Colonic mucosa (tissue), 4 donors: ENCODE measurements around the gene FAM120AOS. TPM values are rescaled to one million over a fixed set of nuclear protein-coding genes. Genes with fewer than 3 reads are reported as not detected.

Experiments used
- DNase-seq: peaks from one replicate; pipeline ENCODE4 v3.0.0-alpha.2; 2020
- H3K27ac ChIP-seq: fragments of 200-600 bp; one replicate; pipeline ENCODE4 v1.8.0; 2021
- H3K27me3 ChIP-seq: fragments of 200-600 bp; one replicate; pipeline ENCODE4 v1.8.0; 2021
- H3K36me3 ChIP-seq: fragments of 200-600 bp; one replicate; pipeline ENCODE4 v1.8.0; 2021
- H3K4me1 ChIP-seq: fragments of 200-600 bp; one replicate; pipeline ENCODE4 v1.8.0; 2021; ENCODE audit warnings: mild to moderate bottlenecking
- H3K4me3 ChIP-seq: fragments of 200-600 bp; one replicate; pipeline ENCODE4 v1.8.0; 2021
- H3K9ac ChIP-seq, 2 donors: one replicate each; pipeline ENCODE4 v1.7.0; 2013; ENCODE audit warnings: control low read depth in 2 of 2, low read depth in 2 of 2, low read length in 2 of 2
- H3K9me3 ChIP-seq: fragments of 200-600 bp; one replicate; pipeline ENCODE4 v1.8.0; 2021
- intact Hi-C: fragments of 100-400 bp; cut with DNase I; formaldehyde crosslinking; loops from one replicate; pipeline ENCODE4 v1.14.1; 2022
- total RNA-seq, 2 donors: library from RNA; stranded (reverse); fragmentation: NEBNext Ultra II Directional in 1 of 2; extraction: Animal tissue kit (Norgen Biotek cat#: 25700) in 1 of 2; gene quantifications; one replicate each; pipeline ENCODE4 v1.2.1, GENCODE V29; 2021
- TF ChIP-seq, protein P1 (sequence below): fragments of 200-600 bp; IDR thresholded peaks from one replicate; pipeline ENCODE4 v1.8.0; 2022; ENCODE audit warnings: antibody characterized with exemption, mild to moderate bottlenecking
- donor health status: healthy.
- donor health status: DM: no; HTN: no; CAD: no.
- donor health status: DM: no; HTN: no; CAD: no.

The FAM120AOS gene
- total RNA-seq, 2 donors from 2014 or later, result 56.5 to 67.1 TPM

DNA sequence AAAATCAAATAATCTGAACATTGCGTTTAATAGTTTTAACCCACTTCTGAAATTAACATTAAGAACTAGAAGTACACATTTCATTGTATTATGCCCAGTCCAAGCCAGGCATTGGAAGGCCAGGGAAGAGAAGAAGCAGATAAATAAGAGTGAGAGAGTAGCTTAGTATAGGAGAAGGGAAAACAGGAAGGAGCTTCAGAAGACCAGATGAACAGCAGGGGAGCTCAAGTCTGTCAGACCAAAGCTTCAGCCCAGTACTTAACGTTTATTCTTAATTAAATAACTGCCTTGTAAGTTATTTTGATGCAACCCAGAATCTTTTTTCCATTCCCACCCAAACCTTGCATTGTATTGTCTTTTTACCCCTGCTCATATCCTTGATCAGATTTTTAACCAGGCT is 11.5 kb upstream of the FAM120AOS start:
- H3K27ac ChIP-seq, result peak overlapping the region; percentile 27
- DNase-seq, result no peak

DNA sequence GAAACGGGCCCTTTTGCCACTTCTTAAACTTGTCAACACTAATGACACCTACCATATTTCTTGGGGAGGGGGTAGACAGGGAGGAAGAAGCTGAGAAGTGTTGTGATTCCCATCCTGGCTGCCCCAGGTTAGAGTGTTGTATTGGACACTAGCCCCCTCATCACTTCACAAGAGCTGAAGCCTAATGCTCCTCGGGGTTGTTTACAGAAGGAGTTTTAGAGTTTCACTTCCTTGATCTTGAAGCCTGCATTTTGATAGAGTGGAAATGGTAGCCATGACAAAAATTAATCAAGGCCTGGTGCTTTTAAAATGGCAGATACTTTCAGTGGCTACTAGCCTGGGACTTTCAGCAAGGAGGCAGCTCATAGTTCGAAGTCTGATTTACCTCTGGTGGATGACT is 11.0 kb upstream of the FAM120AOS start:
- H3K9ac ChIP-seq, result peak overlapping the region in 1 of 2 donors; percentile 38
- no peaks in the 10 kb centered on the region for H3K36me3 ChIP-seq
- no peak overlapping the region for H3K4me3 ChIP-seq
- no peaks in the 10 kb centered on the region for H3K27me3 ChIP-seq
- intact Hi-C loops, result no loop called here
- H3K27ac ChIP-seq, result peak overlapping the region; percentile 27
- DNase-seq, result no peak
- TF ChIP-seq, protein P1, sequence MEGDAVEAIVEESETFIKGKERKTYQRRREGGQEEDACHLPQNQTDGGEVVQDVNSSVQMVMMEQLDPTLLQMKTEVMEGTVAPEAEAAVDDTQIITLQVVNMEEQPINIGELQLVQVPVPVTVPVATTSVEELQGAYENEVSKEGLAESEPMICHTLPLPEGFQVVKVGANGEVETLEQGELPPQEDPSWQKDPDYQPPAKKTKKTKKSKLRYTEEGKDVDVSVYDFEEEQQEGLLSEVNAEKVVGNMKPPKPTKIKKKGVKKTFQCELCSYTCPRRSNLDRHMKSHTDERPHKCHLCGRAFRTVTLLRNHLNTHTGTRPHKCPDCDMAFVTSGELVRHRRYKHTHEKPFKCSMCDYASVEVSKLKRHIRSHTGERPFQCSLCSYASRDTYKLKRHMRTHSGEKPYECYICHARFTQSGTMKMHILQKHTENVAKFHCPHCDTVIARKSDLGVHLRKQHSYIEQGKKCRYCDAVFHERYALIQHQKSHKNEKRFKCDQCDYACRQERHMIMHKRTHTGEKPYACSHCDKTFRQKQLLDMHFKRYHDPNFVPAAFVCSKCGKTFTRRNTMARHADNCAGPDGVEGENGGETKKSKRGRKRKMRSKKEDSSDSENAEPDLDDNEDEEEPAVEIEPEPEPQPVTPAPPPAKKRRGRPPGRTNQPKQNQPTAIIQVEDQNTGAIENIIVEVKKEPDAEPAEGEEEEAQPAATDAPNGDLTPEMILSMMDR, result no peak
- peaks cover 43% of the 10 kb centered on the region for H3K4me1 ChIP-seq
- H3K9me3 ChIP-seq, result no peaks in the 10 kb centered on the region

More for the DNA sequence above, 11.5 kb upstream of the FAM120AOS start:
- TF ChIP-seq, protein P1, result no peak
- peaks cover 38% of the 10 kb centered on the region for H3K4me1 ChIP-seq
- intact Hi-C loops, result no loop called here
- no peaks in the 10 kb centered on the region for H3K36me3 ChIP-seq
- no peaks in the 10 kb centered on the region for H3K9me3 ChIP-seq
- no peaks in the 10 kb centered on the region for H3K27me3 ChIP-seq
- H3K4me3 ChIP-seq, result no peak overlapping the region
- no peak overlapping the region for H3K9ac ChIP-seq

DNA sequence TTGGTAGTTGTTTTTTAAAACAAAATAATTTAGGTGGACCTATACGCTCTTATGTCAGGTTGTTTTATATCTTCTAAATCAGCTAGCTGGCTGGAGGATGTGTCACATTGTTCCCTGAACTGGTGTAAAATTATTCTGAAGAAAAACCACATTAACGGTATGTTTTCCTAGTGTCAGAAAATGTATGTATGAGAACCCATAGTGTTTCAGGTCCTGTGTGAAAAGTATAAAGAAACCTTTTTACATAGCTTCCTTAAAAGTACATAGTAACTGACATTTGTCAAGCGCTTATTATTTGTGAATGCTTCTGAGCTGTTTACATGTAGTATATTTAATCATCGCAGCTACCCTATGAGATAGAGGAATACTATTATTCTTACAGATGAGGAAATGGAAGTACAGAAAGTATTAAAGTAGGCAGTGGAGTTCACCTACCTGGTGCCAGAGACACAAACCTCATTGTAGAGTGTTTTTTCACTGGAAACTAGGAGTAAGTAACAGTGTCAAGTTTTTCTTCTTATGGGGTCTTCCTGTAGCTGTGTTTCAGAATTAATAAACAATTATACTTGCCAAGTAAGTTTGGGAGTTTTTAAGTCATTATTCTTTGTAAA is 10.4 kb upstream of the FAM120AOS start:
- Histone ChIP-seq H3K4me3 (no peak overlapping the region), H3K27ac (peak overlapping the region; percentile 27), H3K9ac (peak overlapping the region in 1 of 2 donors; percentile 38), H3K36me3 (no peaks in the 10 kb centered on the region), H3K4me1 (peaks cover 47% of the 10 kb centered on the region), H3K9me3 (no peaks in the 10 kb centered on the region), H3K27me3 (no peaks in the 10 kb centered on the region)
- no peak for DNase-seq
- intact Hi-C loops, result no loop called here
- TF ChIP-seq, protein P1, result no peak

DNA sequence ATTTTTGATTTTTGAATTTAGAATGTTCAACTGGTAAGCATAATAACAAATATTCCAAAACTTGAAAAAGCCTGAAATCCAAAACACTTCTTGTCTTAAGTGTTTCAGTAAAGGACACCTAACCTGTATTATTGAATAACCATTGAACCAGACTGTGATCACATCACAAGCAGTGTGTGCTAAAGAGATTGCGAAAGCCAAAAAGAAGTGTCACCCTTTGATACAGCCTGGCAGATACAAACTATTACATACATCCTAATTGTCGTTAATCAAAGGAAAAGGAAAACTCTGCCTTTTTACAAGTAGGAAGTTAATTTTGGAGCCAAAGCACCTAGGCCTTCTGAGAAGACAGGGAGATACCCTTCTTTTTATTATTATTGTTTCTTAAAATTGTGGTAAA is 8.4 kb upstream of the FAM120AOS start:
- Histone ChIP-seq H3K27me3 (no peaks in the 10 kb centered on the region), H3K4me1 (peaks cover 50% of the 10 kb centered on the region), H3K36me3 (no peaks in the 10 kb centered on the region), H3K4me3 (no peak overlapping the region), H3K27ac (no peak overlapping the region), H3K9ac (no peak overlapping the region), H3K9me3 (no peaks in the 10 kb centered on the region)
- TF ChIP-seq, protein P1, result no peak
- intact Hi-C loops, result no loop called here
- DNase-seq, result no peak

DNA sequence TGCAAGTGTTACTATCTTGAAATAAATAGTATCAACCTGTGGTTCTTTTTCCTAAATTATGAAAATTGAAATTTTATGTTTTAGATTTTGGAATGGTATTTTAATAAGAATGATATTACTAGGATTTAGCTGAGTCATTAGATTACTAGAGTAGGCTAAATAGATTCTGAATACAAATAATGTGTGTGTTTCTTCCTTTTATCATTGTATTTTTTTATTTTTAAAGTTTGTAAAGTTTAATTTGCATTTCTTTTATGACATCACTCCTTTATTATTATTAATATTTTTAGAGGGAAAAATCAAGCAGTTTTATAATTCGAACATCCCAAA is 8.0 kb upstream of the FAM120AOS start:
- Histone ChIP-seq H3K9ac (no peak overlapping the region), H3K4me3 (no peak overlapping the region), H3K36me3 (no peaks in the 10 kb centered on the region), H3K27ac (peak overlapping the region; percentile 70), H3K9me3 (no peaks in the 10 kb centered on the region), H3K27me3 (no peaks in the 10 kb centered on the region), H3K4me1 (peaks cover 50% of the 10 kb centered on the region)
- no peak for DNase-seq
- TF ChIP-seq, protein P1, result no peak
- intact Hi-C loops, result no loop called here
